Liver (tissue), 9 donors: ENCODE data around the gene FAXC. TPM values are rescaled to one million over a fixed set of nuclear protein-coding genes. Genes with fewer than 3 reads are reported as not detected.

Source experiments
- DNase-seq: peaks from one replicate; pipeline ENCODE4 v3.0.0-alpha.2; 2017; ENCODE audit warnings: low spot score
- H3K27ac ChIP-seq, 2 donors: one replicate each; pipeline ENCODE4 v1.7.0; 2013; ENCODE audit warnings: inconsistent platforms in 2 of 2, low read length in 2 of 2, control low read depth in 1 of 2, low read depth in 1 of 2, mild to moderate bottlenecking in 1 of 2
- H3K27me3 ChIP-seq, 4 donors: one replicate each; pipeline versions ENCODE4 v1.6.1 to v1.7.0; 2013; ENCODE audit warnings: low read length in 3 of 4, inconsistent platforms in 1 of 4, mild to moderate bottlenecking in 1 of 4, moderate library complexity in 1 of 4; ENCODE audit not compliant: control insufficient read depth in 4 of 4, insufficient read depth in 4 of 4
- H3K36me3 ChIP-seq, 4 donors: one replicate each; pipeline versions ENCODE4 v1.6.1 to v1.7.0; 2013; ENCODE audit warnings: low read length in 3 of 4, mild to moderate bottlenecking in 3 of 4, low read depth in 1 of 4, moderate library complexity in 1 of 4; ENCODE audit not compliant: control insufficient read depth in 4 of 4, insufficient read depth in 3 of 4
- H3K4me1 ChIP-seq, 4 donors: one replicate each; pipeline versions ENCODE4 v1.6.1 to v1.7.0; 2013; ENCODE audit warnings: low read length in 3 of 4, mild to moderate bottlenecking in 3 of 4, moderate library complexity in 1 of 4; ENCODE audit not compliant: control insufficient read depth in 4 of 4, insufficient read depth in 4 of 4
- H3K4me3 ChIP-seq, 3 donors: one replicate each; pipeline versions ENCODE4 v1.6.1 to v1.7.0; 2013; ENCODE audit warnings: low read length in 3 of 3, control low read depth in 1 of 3, low read depth in 1 of 3, mild to moderate bottlenecking in 1 of 3
- H3K9ac ChIP-seq, 2 donors: one replicate each; pipeline ENCODE4 v1.7.0; 2013; ENCODE audit warnings: low read length in 2 of 2, mild to moderate bottlenecking in 2 of 2, moderate library complexity in 2 of 2, control low read depth in 1 of 2, low read depth in 1 of 2
- H3K9me3 ChIP-seq, 4 donors: one replicate each; pipeline versions ENCODE4 v1.6.1 to v1.7.0; 2013; ENCODE audit warnings: low read length in 3 of 4; ENCODE audit not compliant: control insufficient read depth in 4 of 4
- EGR1 ChIP-seq, 2 donors: IDR thresholded peaks; 2 replicates each; pipeline ENCODE4 v1.6.1; 2016 to 2018; ENCODE audit warnings: antibody characterized with exemption in 2 of 2, low read depth in 2 of 2
- FOXA1 ChIP-seq: IDR thresholded peaks from 2 replicates; pipeline ENCODE4 v1.6.1; 2016; ENCODE audit warnings: antibody characterized with exemption
- FOXA2 ChIP-seq: IDR thresholded peaks from 2 replicates; pipeline ENCODE4 v1.6.1; 2016; ENCODE audit warnings: antibody characterized with exemption
- GABPA ChIP-seq, 2 donors: IDR thresholded peaks in 1 of 2; conservative IDR thresholded peaks in 1 of 2; 2 replicates each; pipeline ENCODE4 v1.6.1; 2016; ENCODE audit warnings: antibody characterized with exemption in 2 of 2, mild to moderate bottlenecking in 1 of 2, moderate library complexity in 1 of 2
- HNF4A ChIP-seq, 2 donors: conservative IDR thresholded peaks; 2 replicates each; pipeline ENCODE4 v1.6.1; 2016; ENCODE audit warnings: antibody characterized with exemption in 2 of 2, mild to moderate bottlenecking in 2 of 2
- HNF4G ChIP-seq: IDR thresholded peaks from 2 replicates; pipeline ENCODE4 v1.6.1; 2016; ENCODE audit warnings: antibody characterized with exemption
- JUND ChIP-seq, 2 donors: IDR thresholded peaks; 2 replicates each; pipeline ENCODE4 v1.6.1; 2016; ENCODE audit warnings: antibody characterized with exemption in 2 of 2
- NR2F2 ChIP-seq: IDR thresholded peaks from 2 replicates; pipeline ENCODE4 v1.6.1; 2016; ENCODE audit warnings: antibody characterized with exemption
- RAD21 ChIP-seq, 2 donors: IDR thresholded peaks; 2 replicates each; pipeline ENCODE4 v1.6.1; 2016; ENCODE audit warnings: antibody characterized with exemption in 2 of 2, mild to moderate bottlenecking in 2 of 2
- RXRA ChIP-seq, 2 donors: IDR thresholded peaks; 2 replicates each; pipeline ENCODE4 v1.6.1; 2017 to 2018; ENCODE audit warnings: antibody characterized with exemption in 2 of 2, mild to moderate bottlenecking in 1 of 2
- SP1 ChIP-seq: IDR thresholded peaks from 2 replicates; pipeline ENCODE4 v1.6.1; 2018; ENCODE audit warnings: antibody characterized with exemption, mild to moderate bottlenecking
- TAF1 ChIP-seq: conservative IDR thresholded peaks from 2 replicates; pipeline ENCODE4 v1.6.1; 2016; ENCODE audit warnings: antibody characterized with exemption, mild to moderate bottlenecking
- YY1 ChIP-seq: IDR thresholded peaks from 2 replicates; pipeline ENCODE4 v1.6.1; 2016; ENCODE audit warnings: antibody characterized with exemption, mild to moderate bottlenecking
- WGBS: extraction: QIAGEN DNeasy Blood & Tissue Kit; methylation state at CpG from one replicate; pipeline ENCODE4 v1.1.7; 2013; 5-methylcytosine and 5-hydroxymethylcytosine counted together
- polyA plus RNA-seq, 2 donors: library from polyadenylated mRNA; stranded (reverse) in 1 of 2; unstranded in 1 of 2; fragments of 200-250 nt in 1 of 2; fragments of >200 nt in 1 of 2; fragmentation: Nextera tagmentation in 1 of 2; extraction: Ambion mirVana in 1 of 2; gene quantifications; one replicate each; pipeline versions ENCODE4 v1.2.1 to v1.2.3, GENCODE V29; 2013 to 2015
- total RNA-seq, 2 donors: library from RNA; depleted of rRNA; stranded (reverse); fragments of >200 nt; gene quantifications; one replicate each; pipeline ENCODE4 v1.2.3, GENCODE V29; 2014
- TF ChIP-seq, protein P1 (sequence below): IDR thresholded peaks from 2 replicates; pipeline ENCODE4 v1.6.1; 2016; ENCODE audit warnings: antibody characterized with exemption
- TF ChIP-seq, protein P2 (sequence below): IDR thresholded peaks from 2 replicates; pipeline ENCODE4 v1.6.1; 2016; ENCODE audit warnings: antibody characterized with exemption
- TF ChIP-seq, protein P3 (sequence below): IDR thresholded peaks from 2 replicates; pipeline ENCODE4 v1.6.1; 2016; ENCODE audit warnings: antibody characterized with exemption, mild to moderate bottlenecking
- TF ChIP-seq, protein P4 (sequence below): IDR thresholded peaks from 2 replicates; pipeline ENCODE4 v1.6.1; 2016; ENCODE audit warnings: antibody characterized with exemption
- TF ChIP-seq, protein P5 (sequence below): fragments of 150-350 bp; IDR thresholded peaks from 2 replicates; pipeline ENCODE4 v1.5.1; 2017; ENCODE audit warnings: improper control_type of control experiment, low read depth, low read length; ENCODE audit not compliant: missing input control
- donor health status: healthy.
- donor health status: healthy.
- donor health status: healthy.
- donor health status: healthy.
- donor health status: healthy.

Gene FAXC
- total and polyA plus RNA-seq, 4 donors = under 0.01 to 0.14 TPM; not detected in 2

DNA sequence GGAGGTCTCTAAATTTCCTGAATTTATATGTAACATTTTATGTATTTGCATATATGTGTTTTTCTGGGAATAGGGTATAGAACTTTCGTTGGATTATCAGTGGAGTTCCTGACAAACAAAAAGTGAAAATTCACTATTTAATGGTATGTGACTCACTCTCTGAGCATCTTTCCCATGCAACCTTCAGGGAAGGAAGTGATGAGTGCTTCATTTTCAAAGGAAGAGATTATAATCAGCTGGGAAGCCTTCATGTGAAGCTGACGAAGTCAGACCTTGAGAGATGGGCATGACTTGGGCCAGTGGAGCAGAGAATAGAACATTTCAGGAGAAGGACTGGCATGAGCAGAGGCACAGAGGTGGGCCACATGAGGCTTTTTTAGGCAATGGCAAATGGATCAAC lies 72.7 kb downstream of the FAXC start:
- no peak overlapping the region for H3K9ac ChIP-seq
- no peak overlapping the region for H3K27ac ChIP-seq
- no peaks in the 10 kb centered on the region for H3K4me1 ChIP-seq
- H3K36me3 ChIP-seq = no peaks in the 10 kb centered on the region
- WGBS = 44% methylated on average over 2 of the region's 2 CpGs
- no peaks in the 10 kb centered on the region for H3K9me3 ChIP-seq
- TF ChIP-seq, protein P1, sequence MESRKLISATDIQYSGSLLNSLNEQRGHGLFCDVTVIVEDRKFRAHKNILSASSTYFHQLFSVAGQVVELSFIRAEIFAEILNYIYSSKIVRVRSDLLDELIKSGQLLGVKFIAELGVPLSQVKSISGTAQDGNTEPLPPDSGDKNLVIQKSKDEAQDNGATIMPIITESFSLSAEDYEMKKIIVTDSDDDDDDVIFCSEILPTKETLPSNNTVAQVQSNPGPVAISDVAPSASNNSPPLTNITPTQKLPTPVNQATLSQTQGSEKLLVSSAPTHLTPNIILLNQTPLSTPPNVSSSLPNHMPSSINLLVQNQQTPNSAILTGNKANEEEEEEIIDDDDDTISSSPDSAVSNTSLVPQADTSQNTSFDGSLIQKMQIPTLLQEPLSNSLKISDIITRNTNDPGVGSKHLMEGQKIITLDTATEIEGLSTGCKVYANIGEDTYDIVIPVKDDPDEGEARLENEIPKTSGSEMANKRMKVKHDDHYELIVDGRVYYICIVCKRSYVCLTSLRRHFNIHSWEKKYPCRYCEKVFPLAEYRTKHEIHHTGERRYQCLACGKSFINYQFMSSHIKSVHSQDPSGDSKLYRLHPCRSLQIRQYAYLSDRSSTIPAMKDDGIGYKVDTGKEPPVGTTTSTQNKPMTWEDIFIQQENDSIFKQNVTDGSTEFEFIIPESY = no peak
- TF ChIP-seq GABPA (IDR thresholded peaks at IDR 0.05 in 1 of 2, conservative IDR thresholded peaks at IDR 0.05 in 1 of 2) (no peak), TAF1 (no peak), RXRA (IDR thresholded peaks at IDR 0.05) (no peak), FOXA1 (no peak), SP1 (no peak), HNF4G (no peak)
- TF ChIP-seq, protein P2, sequence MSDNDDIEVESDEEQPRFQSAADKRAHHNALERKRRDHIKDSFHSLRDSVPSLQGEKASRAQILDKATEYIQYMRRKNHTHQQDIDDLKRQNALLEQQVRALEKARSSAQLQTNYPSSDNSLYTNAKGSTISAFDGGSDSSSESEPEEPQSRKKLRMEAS = no peak
- H3K27me3 ChIP-seq = peaks cover 0 to 5% (median 3%) of the 10 kb centered on the region in 4 donors
- H3K4me3 ChIP-seq = no peak overlapping the region
- DNase-seq = no peak

DNA sequence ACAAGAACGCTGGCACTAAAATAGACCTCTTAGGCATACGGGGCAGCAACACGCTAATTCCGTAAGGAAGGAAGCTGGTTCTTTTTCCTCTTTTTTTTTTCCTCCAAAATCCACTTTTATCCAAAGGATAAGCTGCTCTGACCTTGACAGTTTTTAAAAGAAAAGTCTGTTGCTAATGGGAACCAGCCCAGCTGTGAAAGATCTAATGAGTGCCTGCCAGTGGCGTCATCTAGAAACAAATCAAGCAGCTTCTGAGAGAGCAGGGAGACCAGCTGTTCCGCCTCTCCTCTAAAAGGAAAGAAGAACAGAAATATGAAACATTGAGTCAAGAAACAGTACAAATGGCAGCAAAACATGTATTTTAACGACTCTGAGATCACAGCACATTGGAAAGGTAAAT lies 78.6 kb downstream of the FAXC start:
- 74% methylated on average over 7 of the region's 7 CpGs for WGBS
- H3K27ac ChIP-seq = no peak overlapping the region

More for the DNA sequence above, 78.6 kb downstream of the FAXC start:
- no peaks in the 10 kb centered on the region for H3K36me3 ChIP-seq
- no peak overlapping the region for H3K9ac ChIP-seq
- H3K4me3 ChIP-seq = no peak overlapping the region
- H3K27me3 ChIP-seq = no peaks in the 10 kb centered on the region
- H3K9me3 ChIP-seq = no peaks in the 10 kb centered on the region
- no peaks in the 10 kb centered on the region for H3K4me1 ChIP-seq
- no peak for DNase-seq
- TF ChIP-seq, protein P3, sequence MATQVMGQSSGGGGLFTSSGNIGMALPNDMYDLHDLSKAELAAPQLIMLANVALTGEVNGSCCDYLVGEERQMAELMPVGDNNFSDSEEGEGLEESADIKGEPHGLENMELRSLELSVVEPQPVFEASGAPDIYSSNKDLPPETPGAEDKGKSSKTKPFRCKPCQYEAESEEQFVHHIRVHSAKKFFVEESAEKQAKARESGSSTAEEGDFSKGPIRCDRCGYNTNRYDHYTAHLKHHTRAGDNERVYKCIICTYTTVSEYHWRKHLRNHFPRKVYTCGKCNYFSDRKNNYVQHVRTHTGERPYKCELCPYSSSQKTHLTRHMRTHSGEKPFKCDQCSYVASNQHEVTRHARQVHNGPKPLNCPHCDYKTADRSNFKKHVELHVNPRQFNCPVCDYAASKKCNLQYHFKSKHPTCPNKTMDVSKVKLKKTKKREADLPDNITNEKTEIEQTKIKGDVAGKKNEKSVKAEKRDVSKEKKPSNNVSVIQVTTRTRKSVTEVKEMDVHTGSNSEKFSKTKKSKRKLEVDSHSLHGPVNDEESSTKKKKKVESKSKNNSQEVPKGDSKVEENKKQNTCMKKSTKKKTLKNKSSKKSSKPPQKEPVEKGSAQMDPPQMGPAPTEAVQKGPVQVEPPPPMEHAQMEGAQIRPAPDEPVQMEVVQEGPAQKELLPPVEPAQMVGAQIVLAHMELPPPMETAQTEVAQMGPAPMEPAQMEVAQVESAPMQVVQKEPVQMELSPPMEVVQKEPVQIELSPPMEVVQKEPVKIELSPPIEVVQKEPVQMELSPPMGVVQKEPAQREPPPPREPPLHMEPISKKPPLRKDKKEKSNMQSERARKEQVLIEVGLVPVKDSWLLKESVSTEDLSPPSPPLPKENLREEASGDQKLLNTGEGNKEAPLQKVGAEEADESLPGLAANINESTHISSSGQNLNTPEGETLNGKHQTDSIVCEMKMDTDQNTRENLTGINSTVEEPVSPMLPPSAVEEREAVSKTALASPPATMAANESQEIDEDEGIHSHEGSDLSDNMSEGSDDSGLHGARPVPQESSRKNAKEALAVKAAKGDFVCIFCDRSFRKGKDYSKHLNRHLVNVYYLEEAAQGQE = no peak
- no peak for TF ChIP-seq FOXA2
- TF ChIP-seq HNF4G = no peak
- TF ChIP-seq RXRA (IDR thresholded peaks at IDR 0.05) = no peak
- TF ChIP-seq GABPA (IDR thresholded peaks at IDR 0.05 in 1 of 2, conservative IDR thresholded peaks at IDR 0.05 in 1 of 2) = no peak
- TF ChIP-seq SP1 = no peak
- TF ChIP-seq, protein P4, sequence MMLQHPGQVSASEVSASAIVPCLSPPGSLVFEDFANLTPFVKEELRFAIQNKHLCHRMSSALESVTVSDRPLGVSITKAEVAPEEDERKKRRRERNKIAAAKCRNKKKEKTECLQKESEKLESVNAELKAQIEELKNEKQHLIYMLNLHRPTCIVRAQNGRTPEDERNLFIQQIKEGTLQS = no peak
- TF ChIP-seq, protein P5, sequence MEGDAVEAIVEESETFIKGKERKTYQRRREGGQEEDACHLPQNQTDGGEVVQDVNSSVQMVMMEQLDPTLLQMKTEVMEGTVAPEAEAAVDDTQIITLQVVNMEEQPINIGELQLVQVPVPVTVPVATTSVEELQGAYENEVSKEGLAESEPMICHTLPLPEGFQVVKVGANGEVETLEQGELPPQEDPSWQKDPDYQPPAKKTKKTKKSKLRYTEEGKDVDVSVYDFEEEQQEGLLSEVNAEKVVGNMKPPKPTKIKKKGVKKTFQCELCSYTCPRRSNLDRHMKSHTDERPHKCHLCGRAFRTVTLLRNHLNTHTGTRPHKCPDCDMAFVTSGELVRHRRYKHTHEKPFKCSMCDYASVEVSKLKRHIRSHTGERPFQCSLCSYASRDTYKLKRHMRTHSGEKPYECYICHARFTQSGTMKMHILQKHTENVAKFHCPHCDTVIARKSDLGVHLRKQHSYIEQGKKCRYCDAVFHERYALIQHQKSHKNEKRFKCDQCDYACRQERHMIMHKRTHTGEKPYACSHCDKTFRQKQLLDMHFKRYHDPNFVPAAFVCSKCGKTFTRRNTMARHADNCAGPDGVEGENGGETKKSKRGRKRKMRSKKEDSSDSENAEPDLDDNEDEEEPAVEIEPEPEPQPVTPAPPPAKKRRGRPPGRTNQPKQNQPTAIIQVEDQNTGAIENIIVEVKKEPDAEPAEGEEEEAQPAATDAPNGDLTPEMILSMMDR = no peak
- TF ChIP-seq RAD21 (IDR thresholded peaks at IDR 0.05) = no peak
- TF ChIP-seq NR2F2 = no peak
- TF ChIP-seq, protein P2 = no peak
- no peak for TF ChIP-seq FOXA1
- TF ChIP-seq, protein P1 = no peak
- no peak for TF ChIP-seq TAF1
- no peak for TF ChIP-seq YY1
- no peak for TF ChIP-seq HNF4A (conservative IDR thresholded peaks at IDR 0.05)
- no peak for TF ChIP-seq JUND (IDR thresholded peaks at IDR 0.05)
- TF ChIP-seq EGR1 (IDR thresholded peaks at IDR 0.05; ENCODE audit: low read depth in 2 of 2) = no peak
